ENCODE results near the gene NUDT16L1. TPM values are rescaled to one million over a fixed set of nuclear protein-coding genes. Genes with fewer than 3 reads are reported as not detected.

NUDT16L1 gene
- polyA plus RNA-seq, 1 of the 3 experiments (the other 2 are of a cell fraction), result 45.8 TPM

- POLR2A ChIA-PET, result no interaction called here
Observed at GRCh38 chr16:4685776-4686496, 7.4 kb upstream of the NUDT16L1 start.

GRCh38 chr16:4686497-4687210, 6.7 kb upstream of the NUDT16L1 start:
- POLR2A ChIA-PET, result no interaction called here
- TF ChIP-seq GATA2 (CRISPR knock-in tag; IDR thresholded peaks at IDR 0.05) (no peak), MEF2A (IDR thresholded peaks at IDR 0.05; ENCODE audit: borderline replicate concordance, low read depth) (no peak), YY1 (IDR thresholded peaks at IDR 0.05; ENCODE audit: low read depth) (no peak), USF1 (IDR thresholded peaks at IDR 0.05; ENCODE audit: borderline replicate concordance, low read depth) (no peak), FOXJ3 (CRISPR knock-in tag; IDR thresholded peaks at IDR 0.05) (no peak), POLR2AphosphoS5 (IDR thresholded peaks at IDR 0.05; ENCODE audit: low read depth, low read length) (no peak), PBX3 (IDR thresholded peaks at IDR 0.05) (no peak)
- TF ChIP-seq, protein P1, sequence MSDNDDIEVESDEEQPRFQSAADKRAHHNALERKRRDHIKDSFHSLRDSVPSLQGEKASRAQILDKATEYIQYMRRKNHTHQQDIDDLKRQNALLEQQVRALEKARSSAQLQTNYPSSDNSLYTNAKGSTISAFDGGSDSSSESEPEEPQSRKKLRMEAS (IDR thresholded peaks at IDR 0.05; ENCODE audit: low read depth), result no peak
- TF ChIP-seq, protein P2, sequence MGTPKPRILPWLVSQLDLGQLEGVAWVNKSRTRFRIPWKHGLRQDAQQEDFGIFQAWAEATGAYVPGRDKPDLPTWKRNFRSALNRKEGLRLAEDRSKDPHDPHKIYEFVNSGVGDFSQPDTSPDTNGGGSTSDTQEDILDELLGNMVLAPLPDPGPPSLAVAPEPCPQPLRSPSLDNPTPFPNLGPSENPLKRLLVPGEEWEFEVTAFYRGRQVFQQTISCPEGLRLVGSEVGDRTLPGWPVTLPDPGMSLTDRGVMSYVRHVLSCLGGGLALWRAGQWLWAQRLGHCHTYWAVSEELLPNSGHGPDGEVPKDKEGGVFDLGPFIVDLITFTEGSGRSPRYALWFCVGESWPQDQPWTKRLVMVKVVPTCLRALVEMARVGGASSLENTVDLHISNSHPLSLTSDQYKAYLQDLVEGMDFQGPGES (IDR thresholded peaks at IDR 0.05; ENCODE audit: low read depth, low read length), result no peak

More at GRCh38 chr16:4685776-4686496, 7.4 kb upstream of the NUDT16L1 start:
- CTCF ChIA-PET, result no interaction called here
- Histone ChIP-seq H3K4me2 (no peak overlapping the region), H3K79me2 (ENCODE audit: insufficient read depth) (no peaks in the 10 kb centered on the region), H3K4me3 (ENCODE audit: low read depth in 2 of 2, low read length in 1 of 2) (no peak overlapping the region), H3K27me3 (ENCODE audit: insufficient read depth) (no peaks in the 10 kb centered on the region), H3K27ac (ENCODE audit: low read depth in 2 of 2, low read length in 1 of 2) (no peak overlapping the region), H3K4me1 (ENCODE audit: control insufficient read depth in 1 of 2, insufficient read depth in 2 of 2, low read depth in 1 of 2, low read length in 1 of 2) (no peaks in the 10 kb centered on the region), H3K9me2 (no peaks in the 10 kb centered on the region), H3K9me3 (no peaks in the 10 kb centered on the region), H3K36me3 (replicated peaks in 1 of 2; ENCODE audit: control insufficient read depth in 1 of 2, insufficient read depth in 2 of 2, low read length in 1 of 2) (peaks cover 0 to 55% of the 10 kb centered on the region in 2 experiments), H2AFZ (ENCODE audit: low read depth) (no peak overlapping the region), H3F3A (replicated peaks; ENCODE audit: insufficient read depth) (no peaks in the 10 kb centered on the region), H4K20me1 (ENCODE audit: insufficient read depth) (no peaks in the 10 kb centered on the region), H3K9ac (no peak overlapping the region)
- 99% methylated on average over 28 of the region's 38 CpGs for WGBS (ENCODE audit: low lambda C conversion rate)
- TF ChIP-seq, protein P3, sequence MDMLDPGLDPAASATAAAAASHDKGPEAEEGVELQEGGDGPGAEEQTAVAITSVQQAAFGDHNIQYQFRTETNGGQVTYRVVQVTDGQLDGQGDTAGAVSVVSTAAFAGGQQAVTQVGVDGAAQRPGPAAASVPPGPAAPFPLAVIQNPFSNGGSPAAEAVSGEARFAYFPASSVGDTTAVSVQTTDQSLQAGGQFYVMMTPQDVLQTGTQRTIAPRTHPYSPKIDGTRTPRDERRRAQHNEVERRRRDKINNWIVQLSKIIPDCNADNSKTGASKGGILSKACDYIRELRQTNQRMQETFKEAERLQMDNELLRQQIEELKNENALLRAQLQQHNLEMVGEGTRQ (IDR thresholded peaks at IDR 0.05; ENCODE audit: borderline replicate concordance, low read depth, low read length), result no peak
- TF ChIP-seq EP300 (IDR thresholded peaks at IDR 0.05; ENCODE audit: borderline replicate concordance in 1 of 2, low read depth in 1 of 2, low read length in 1 of 2) (no peak), RAD21 (IDR thresholded peaks at IDR 0.05; ENCODE audit: low read length) (no peak), FOXJ3 (CRISPR knock-in tag; IDR thresholded peaks at IDR 0.05) (no peak), ELF1 (IDR thresholded peaks at IDR 0.05) (no peak), ZBTB33 (IDR thresholded peaks at IDR 0.05; ENCODE audit: borderline replicate concordance, low read depth) (no peak), RCOR1 (IDR thresholded peaks at IDR 0.05; ENCODE audit: low read length) (no peak), MXI1 (IDR thresholded peaks at IDR 0.05; ENCODE audit: low read depth, low read length) (no peak), NFIC (IDR thresholded peaks at IDR 0.05; ENCODE audit: borderline replicate concordance) (no peak), YY1 (IDR thresholded peaks at IDR 0.05; ENCODE audit: low read depth) (no peak), GABPA (IDR thresholded peaks at IDR 0.05; ENCODE audit: low read depth) (no peak), NRF1 (IDR thresholded peaks at IDR 0.05; ENCODE audit: low read depth, low read length) (no peak), TCF12 (IDR thresholded peaks at IDR 0.05) (no peak), TAF1 (IDR thresholded peaks at IDR 0.05; ENCODE audit: borderline replicate concordance, low read depth, low read length) (no peak)
- TF ChIP-seq, protein P1 (IDR thresholded peaks at IDR 0.05; ENCODE audit: low read depth), result no peak
- no peak for DNase-seq

More at GRCh38 chr16:4686497-4687210, 6.7 kb upstream of the NUDT16L1 start:
- CTCF ChIA-PET, result no interaction called here
- no peak overlapping the region for H3K4me2 ChIP-seq
- H3K27me3 ChIP-seq (ENCODE audit: insufficient read depth), result no peaks in the 10 kb centered on the region
- whole genome bisulfite sequencing (ENCODE audit: low lambda C conversion rate), result 93% methylated on average over 23 of the region's 27 CpGs
- H3K4me1 ChIP-seq (ENCODE audit: control insufficient read depth in 1 of 2, insufficient read depth in 2 of 2, low read depth in 1 of 2, low read length in 1 of 2), result no peaks in the 10 kb centered on the region
- H3F3A ChIP-seq (replicated peaks; ENCODE audit: insufficient read depth), result no peaks in the 10 kb centered on the region
- no peaks in the 10 kb centered on the region for H3K9me3 ChIP-seq
- H4K20me1 ChIP-seq (ENCODE audit: insufficient read depth), result no peaks in the 10 kb centered on the region
- peaks cover 0 to 52% of the 10 kb centered on the region in 2 experiments for H3K36me3 ChIP-seq (replicated peaks in 1 of 2; ENCODE audit: control insufficient read depth in 1 of 2, insufficient read depth in 2 of 2, low read length in 1 of 2)
- H2AFZ ChIP-seq (ENCODE audit: low read depth), result no peak overlapping the region
- no peak overlapping the region for H3K9ac ChIP-seq
- no peaks in the 10 kb centered on the region for H3K79me2 ChIP-seq (ENCODE audit: insufficient read depth)
- no peak for DNase-seq
- H3K4me3 ChIP-seq (ENCODE audit: low read depth in 2 of 2, low read length in 1 of 2), result no peak overlapping the region
- no peaks in the 10 kb centered on the region for H3K9me2 ChIP-seq
- no peak overlapping the region for H3K27ac ChIP-seq (ENCODE audit: low read depth in 2 of 2, low read length in 1 of 2)
